Measurements from ENCODE around the gene LRRC25. TPM values are rescaled to one million over a fixed set of nuclear protein-coding genes. Genes with fewer than 3 reads are reported as not detected.

LRRC25 gene
- total and polyA plus RNA-seq, 2 donors (not counting 3 experiments of a cell fraction or from before 2014, with no cell fraction given) = not detected

- Histone ChIP-seq H3K27ac (ENCODE audit: insufficient read depth, low read depth, low read length) (peak overlapping the region; percentile 12), H4K20me1 (replicated peaks; ENCODE audit: control insufficient read depth, extremely low read depth, insufficient read depth, low read length) (no peaks in the 10 kb centered on the region), H3K27me3 (ENCODE audit: control insufficient read depth in 2 of 2, insufficient read depth in 2 of 2, low read length in 2 of 2) (no peaks in the 10 kb centered on the region), H3K36me3 (ENCODE audit: control insufficient read depth in 2 of 2, extremely low read depth in 1 of 2, insufficient read depth in 2 of 2, low read length in 2 of 2) (peaks cover 0 to 2% of the 10 kb centered on the region in 2 experiments), H3K4me3 (replicated peaks in 1 of 3; ENCODE audit: insufficient read depth in 1 of 3, low read depth in 1 of 3, low read length in 3 of 3) (peak overlapping the region; percentile 29 to 69 (median 50)), H3K9ac (replicated peaks; ENCODE audit: extremely low read depth, insufficient read depth, low read length) (peak overlapping the region; percentile 17), H3K9me3 (replicated peaks; ENCODE audit: control insufficient read depth, insufficient read depth, low read length) (no peaks in the 10 kb centered on the region), H3K4me1 (ENCODE audit: control insufficient read depth, extremely low read depth, insufficient read depth, low read length) (peaks cover 19% of the 10 kb centered on the region), H3K9me1 (replicated peaks; ENCODE audit: control insufficient read depth, extremely low read depth, insufficient read depth, low read length) (no peaks in the 10 kb centered on the region), H2AFZ (ENCODE audit: low read depth, low read length) (peak overlapping the region; percentile 30), H3K79me2 (ENCODE audit: control insufficient read depth, insufficient read depth, low read length) (peaks cover 3% of the 10 kb centered on the region), H3K4me2 (ENCODE audit: insufficient read depth, low read length) (peak overlapping the region; percentile 44)
- ChIA-PET CTCF (no interaction called here), POLR2A (no interaction called here)
- TF ChIP-seq POLR2AphosphoS5 (IDR thresholded peaks at IDR 0.05; ENCODE audit: insufficient read depth, low read depth, low read length) (peak; percentile 53), EZH2 (IDR thresholded peaks at IDR 0.05; ENCODE audit: borderline replicate concordance, low read depth, low read length, severe bottlenecking) (no peak), CTCF (IDR thresholded peaks at IDR 0.05; ENCODE audit: extremely low read depth in 1 of 2, insufficient read depth in 1 of 2, low read depth in 1 of 2, low read length in 2 of 2) (peak in 1 of 2 donors; percentile 7), FOS (IDR thresholded peaks at IDR 0.05; ENCODE audit: borderline replicate concordance, insufficient read depth, low read length) (no peak), GATA2 (IDR thresholded peaks at IDR 0.05; ENCODE audit: insufficient read depth, insufficient read length, low read depth, low read length) (no peak), MAX (IDR thresholded peaks at IDR 0.05; ENCODE audit: insufficient read depth, insufficient read length) (peak; percentile 35), JUN (IDR thresholded peaks at IDR 0.05; ENCODE audit: borderline replicate concordance, insufficient read depth, insufficient read length, low read depth) (no peak), POLR2A (IDR thresholded peaks at IDR 0.05; ENCODE audit: low read depth, low read length) (no peak)
- dilution Hi-C loops (cut with MboI; ENCODE audit: extremely low pct_ligation_motif_present, low sequenced_read_pairs) (no loop called here), intact Hi-C loops (cut with micrococcal nuclease) (no loop called here)
- FAIRE-seq (peak; percentile 58), DNase-seq (ENCODE audit: low read depth, low spot score) (no peak)
- BruUV-seq (replicated peaks) = no TSS peak
These were observed 35.7 kb upstream of the LRRC25 start for GRCh38 chr19:18433015-18433691.

Data from endothelial cell of umbilical vein (primary cell).